Left lobe of liver (tissue), 2 donors: ENCODE data around the gene SLC22A1. TPM values are rescaled to one million over a fixed set of nuclear protein-coding genes. Genes with fewer than 3 reads are reported as not detected.

Experiments used
- ATAC-seq: fragments of 200-7000 bp; cut with Tn5 transposase; one replicate; pipeline ENCODE4 v1.9.1; 2020; ENCODE audit warnings: mild to moderate bottlenecking, moderate library complexity
- DNase-seq: peaks from one replicate; pipeline ENCODE4 v3.0.0-alpha.2; 2020; ENCODE audit warnings: low spot score
- total RNA-seq: library from RNA; stranded (reverse); gene quantifications from one replicate; pipeline ENCODE4 v1.2.1, GENCODE V29; 2021
- donor health status: DM: no; HTN: no; CAD: no; lungs with moderate emphysema.
- donor health status: DM: no; HTN: yes; CAD: no.

SLC22A1 gene
- total RNA-seq, 1 donor from 2014 or later, result 1,378 TPM

DNA sequence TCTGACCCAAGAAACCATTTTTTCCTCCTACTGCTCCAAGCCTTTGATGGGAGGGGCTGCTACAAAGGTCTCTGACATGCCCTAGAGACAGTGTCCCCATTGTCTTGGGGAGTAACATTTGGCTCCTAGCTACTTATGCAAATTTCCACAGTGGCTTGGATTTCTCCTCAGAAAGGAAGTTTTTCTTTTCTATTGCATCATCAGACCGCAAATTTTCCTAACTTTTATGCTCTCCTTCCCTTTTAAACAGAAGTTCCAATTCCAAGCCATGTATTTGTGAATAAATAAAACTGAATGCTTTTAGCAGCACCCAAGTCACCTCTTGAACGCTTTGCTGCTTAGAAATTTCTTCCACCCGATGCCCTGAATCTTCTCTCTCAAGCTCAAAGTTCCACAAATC, 86.0 kb downstream of the SLC22A1 start:
- ATAC-seq (no peak), DNase-seq (no peak)

Other genes starting within 250 kb of the SLC22A1 start
- not detected for gene MAS1, start 230.8 kb upstream of the SLC22A1 start, total RNA-seq
- 51.5 TPM for gene IGF2R, start 152.7 kb upstream of the SLC22A1 start, total RNA-seq
- gene SLC22A2, start 137.0 kb downstream of the SLC22A1 start, total RNA-seq, result not detected
- 34.5 TPM for gene SLC22A3, start 226.6 kb downstream of the SLC22A1 start, total RNA-seq